ENCODE measurements around the gene MS4A1.
"Not testable (repeated sequence)": the region's sequence is repeated elsewhere in the genome, so short reads cannot be mapped to it uniquely, and the experiment has no call there.

Gene MS4A1
- total RNA-seq = 1.7 to 3.7 reads per million in 2 donors

DNA sequence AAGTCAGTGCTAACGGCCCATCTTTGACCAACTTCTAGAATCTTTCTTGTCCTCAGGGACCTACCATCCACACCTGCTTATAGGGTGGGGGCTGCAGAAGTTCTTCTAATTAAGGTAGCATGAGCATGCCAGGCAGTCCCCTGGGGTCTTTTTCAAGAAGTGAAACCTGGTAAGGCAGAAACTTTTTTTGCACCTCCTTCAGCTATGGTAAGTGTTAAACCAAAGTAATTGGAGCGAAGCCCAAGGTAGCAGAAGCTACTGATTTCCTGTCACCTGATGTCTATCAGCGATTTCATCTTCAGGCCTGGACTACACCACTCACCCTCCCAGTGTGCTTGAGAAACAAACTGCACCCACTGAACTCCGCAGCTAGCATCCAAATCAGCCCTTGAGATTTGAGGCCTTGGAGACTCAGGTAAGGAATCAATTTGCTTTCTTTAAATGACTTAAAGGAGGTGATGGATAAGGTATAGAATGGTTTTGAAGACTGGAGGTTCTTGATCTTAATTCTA, at the start of gene MS4A1:
Gene MS4A1 (plus strand): TSS at position 317 of the 512 bp plus-strand sequence. CDS start 6,528 bp downstream, outside the sequence.
- DNase-seq = no peak

DNA sequence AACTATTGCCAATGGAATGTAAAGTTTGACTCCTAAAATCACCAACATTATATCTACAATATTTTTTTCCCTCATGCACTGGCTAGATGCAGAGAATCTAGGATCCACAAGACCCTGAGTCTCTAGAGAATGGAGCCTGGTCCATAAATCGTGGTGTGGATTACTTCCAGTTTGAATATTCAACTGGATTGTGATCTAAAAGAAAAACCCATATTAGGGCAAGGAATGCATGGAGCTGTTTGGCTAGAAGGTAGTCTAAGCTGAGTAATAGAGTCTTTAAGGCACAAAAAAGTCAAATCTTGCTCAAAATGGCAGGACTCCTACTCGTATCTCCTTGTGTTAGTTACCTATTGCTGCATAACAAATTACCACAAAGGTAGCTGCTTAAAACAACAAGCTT, 35.6 kb upstream of the MS4A1 start:
- DNase-seq = no peak

DNA sequence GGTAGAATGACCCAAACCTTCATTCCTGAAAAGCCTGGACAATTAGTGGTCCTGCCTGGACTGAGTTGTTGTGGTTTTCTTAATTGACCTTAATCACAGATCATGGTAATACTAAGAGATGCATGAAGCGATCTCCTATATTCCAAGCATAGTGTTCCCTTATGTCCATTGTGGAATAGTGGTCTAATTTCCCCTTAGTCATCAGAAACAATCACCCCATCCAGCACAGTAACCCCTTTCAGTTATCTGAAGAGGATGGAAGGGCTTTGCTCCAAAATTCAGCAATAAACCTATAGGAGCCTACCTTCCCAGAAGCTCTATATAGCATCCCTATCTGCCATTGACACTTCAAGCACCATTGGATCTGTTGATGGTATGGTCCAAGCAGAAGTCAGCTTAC, 33.0 kb upstream of the MS4A1 start:
- DNase-seq = no peak

DNA sequence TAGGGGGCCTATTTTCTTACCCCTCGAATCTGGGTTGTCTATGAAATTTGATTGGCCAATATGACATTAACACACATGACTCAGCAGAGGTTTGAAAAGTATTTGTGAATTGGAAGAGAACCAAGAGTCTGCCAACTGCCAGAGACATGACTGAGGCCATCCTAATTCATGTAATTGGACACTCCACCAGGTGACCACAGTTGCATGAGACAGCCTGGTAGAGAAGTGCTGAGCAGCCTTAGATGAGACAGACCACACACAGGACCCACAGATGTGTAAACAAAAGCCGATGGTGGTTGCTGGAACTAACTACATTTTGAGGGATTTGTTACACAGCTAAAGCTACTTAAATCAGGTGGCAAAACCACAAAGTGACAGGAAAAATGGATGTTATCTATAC, 27.1 kb upstream of the MS4A1 start:
- no peak for DNase-seq

DNA sequence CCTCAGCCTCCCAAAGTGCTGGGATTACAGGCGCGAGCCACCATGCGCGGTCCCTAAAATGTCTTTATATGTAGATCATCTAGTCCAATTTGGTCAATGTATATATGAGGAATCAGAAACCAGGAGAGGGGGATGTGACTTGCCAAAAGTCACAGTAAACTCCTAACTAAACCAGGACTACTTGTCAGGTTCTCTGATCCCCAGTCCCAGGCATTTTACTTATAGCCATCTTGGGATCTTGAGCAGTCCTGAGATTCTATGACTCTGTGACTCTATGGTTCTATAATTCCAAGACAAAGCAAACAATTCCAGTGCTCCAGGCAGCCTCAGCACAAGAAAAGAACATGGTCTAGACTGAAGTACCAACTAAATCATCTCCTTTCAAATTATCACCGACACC, 26.4 kb upstream of the MS4A1 start, which contains the start of gene MS4A5:
Gene MS4A5 (plus strand): TSS at position 301 of the 400 bp plus-strand sequence. CDS start 103 bp downstream, outside the sequence.
- no peak for DNase-seq

DNA sequence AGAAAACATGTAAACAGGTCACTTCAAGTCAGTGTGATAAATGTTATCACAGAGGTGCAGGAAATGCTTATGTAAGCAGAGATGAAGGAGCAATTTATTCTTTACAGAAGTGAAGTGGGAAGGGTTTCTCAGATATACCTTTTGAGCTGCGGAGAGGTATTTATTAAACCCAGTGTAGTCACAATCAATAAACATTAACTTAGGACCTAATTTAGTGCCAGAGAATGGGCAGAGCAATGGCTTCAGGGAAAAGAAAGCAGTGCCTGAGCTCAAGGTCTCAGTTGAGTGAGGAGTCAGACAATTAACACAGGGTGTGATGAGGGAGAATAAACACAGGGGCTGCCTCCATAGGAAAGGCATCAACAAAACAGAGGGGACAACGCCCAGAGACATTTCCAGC, 24.4 kb upstream of the MS4A1 start:
- no peak for DNase-seq

DNA sequence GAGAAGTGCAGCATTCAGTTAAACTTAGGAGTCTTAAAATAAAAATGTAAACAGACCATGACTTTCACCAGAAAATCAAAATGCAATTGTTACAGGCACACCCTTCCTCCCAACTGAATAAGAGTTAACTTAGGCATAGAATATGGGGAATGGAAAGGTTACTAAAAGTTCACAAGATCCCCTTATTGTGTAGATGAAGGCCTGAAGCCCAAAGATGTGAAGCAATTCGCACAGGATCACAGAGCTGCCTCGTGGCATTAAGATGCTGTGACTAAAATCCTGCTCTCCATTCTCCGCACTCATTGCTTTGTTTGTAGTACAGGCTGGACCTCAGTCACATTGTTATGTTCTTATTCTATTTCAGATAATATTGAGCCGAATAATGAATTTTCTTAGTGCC, 22.2 kb upstream of the MS4A1 start:
- DNase-seq = no peak

DNA sequence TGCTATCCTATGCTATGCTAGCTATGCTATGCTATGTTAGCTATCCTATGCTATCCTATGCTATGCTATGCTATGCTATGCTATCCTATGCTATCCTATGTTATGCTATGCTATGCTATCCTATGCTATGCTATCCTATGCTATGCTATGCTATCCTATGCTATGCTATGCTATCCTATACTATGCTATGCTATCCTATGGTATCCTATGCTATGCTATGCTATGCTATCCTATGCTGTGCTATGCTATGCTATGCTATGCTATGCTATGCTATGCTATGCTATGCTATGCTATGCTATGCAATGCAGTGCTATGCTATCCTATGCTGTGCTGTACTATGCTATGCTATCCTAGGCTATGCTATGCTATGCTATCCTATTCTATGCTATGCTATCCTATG, 8.6 kb upstream of the MS4A1 start:
- DNase-seq = no peak

DNA sequence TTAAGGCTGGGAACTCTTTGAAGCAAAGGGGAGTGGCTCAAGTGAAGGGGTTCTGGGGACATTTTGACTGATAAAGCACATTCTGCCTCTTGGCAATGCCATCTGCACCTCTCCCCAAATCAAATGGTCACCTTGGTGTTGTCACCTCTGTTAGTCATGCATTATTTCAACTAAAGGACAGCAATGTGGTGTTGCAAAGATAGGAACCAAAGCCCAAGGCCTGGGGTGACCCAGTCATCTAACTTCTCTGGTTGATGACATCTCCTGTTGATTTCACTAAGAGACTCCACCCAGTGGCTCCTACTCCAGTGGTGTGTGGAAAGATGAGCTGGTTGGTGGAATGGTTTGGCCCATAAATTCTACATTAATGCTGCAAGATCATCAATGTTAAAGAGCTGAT, 7.8 kb upstream of the MS4A1 start:
- DNase-seq = no peak

DNA sequence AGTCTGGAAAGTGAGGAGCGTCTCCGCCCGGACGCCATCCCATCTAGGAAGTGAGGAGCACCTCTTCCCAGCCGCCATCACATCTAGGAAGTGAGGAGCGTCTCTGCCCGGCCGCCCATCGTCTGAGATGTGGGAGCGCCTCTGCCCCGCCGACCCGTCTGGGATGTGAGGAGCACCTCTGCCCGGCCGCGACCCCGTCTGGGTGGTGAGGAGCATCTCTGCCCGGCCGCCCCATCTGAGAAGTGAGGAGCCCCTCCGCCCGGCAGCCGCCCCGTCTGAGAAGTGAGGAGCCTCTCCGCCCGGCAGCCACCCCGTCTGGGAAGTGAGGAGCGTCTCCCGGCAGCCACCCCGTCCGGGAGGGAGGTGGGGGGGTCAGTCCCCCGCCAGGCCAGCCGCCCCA, 4.5 kb upstream of the MS4A1 start:
- DNase-seq = not testable (repeated sequence)

DNA sequence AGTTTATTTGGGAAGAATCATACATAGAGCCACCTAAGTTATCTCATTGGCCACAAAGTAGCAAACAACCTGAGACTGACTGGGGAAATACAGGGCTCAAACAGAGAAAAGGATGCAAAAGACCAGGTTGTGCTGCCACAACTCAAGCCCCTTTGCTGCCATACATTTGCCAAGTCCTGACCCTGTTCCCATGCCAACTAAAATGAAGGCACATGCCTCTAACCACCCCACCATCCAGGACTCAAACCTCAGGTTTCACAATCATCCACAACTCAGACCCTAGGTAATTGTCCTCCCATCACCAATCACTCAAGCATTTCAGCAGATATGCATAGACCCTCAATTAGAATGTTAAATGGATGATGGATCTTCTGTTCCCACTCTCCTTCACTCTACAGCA, 1.4 kb upstream of the MS4A1 start:
- DNase-seq = no peak

DNA sequence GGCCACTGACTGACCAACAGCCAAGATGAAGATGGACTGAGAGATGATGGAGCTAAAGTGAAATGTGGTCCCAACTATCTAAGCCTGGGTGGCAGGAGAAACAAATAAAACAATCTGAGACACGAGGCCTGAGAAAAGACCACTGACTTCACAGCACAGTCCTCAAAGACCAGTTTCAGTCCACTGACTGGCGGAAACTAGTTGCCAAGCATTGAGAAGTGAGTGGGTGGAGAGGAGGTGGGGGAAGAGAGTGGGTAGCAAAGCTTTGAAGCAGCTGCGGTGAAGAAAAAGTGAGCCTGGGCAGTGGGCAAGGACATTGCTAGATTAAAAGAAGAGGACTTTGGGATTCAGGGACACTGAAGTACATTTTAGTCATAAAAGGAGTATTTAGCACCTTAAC, 1.9 kb downstream of the MS4A1 start:
- DNase-seq = no peak

DNA sequence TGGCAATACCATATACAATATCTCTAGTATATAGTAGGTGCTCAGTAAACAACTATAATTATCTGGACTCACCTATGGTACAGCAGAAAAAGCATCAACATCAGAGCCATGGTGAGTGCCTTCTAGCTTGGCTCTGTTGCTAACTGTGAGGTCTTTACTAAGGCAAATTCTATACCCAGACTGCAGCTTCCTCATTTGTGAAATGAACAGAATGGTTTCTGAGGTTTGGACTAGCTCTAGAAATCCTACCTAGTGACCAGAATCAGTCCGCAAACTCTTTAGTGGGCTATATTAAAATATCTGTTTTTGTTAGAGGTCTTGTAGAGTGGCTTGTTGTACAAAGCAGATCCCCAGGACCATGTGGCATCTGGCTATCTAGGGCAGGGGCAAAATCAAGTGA, 3.7 kb downstream of the MS4A1 start:
- no peak for DNase-seq

DNA sequence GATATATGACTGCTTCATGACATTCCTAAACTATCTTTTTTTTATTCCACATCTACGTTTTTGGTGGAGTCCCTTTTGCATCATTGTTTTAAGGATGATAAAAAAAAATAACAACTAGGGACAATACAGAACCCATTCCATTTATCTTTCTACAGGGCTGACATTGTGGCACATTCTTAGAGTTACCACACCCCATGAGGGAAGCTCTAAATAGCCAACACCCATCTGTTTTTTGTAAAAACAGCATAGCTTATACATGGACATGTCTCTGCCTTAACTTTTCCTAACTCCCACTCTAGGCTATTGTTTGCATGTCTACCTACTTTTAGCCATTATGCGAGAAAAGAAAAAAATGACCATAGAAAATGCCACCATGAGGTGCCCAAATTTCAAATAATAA, 13.2 kb downstream of the MS4A1 start:
- no peak for DNase-seq

DNA sequence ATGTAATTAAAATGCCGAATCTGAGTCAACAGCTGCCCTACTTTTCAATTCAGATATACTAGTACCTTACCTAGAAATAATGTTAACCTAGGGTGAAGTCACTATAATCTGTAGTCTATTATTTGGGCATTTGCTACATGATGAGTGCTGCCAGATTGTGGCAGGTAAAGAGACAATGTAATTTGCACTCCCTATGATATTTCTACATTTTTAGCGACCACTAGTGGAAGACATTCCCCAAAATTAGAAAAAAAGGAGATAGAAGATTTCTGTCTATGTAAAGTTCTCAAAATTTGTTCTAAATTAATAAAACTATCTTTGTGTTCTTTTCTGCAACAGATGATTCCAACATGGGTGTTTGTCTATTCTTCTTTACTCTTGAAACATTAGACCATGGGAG, 14.1 kb downstream of the MS4A1 start:
- DNase-seq = no peak

DNA sequence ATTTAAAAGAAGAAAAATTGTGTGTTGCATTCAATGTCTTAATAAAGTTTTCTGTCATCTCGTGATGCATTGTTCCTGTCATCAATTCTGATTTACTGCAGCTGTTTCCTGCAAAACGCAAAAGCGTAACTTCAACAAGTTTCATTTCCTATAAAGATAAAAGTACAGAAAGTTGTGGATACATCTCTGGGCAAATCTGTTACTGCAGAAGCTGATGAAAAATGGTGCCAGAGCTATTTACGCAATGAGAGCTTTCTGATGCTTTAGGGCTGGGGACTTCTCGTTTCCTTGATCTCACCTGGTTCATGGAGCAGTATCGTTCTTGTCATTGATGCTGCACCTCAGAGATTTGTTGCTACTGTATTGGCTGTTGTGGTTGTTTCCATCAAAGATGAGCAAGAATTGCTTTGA, 21.4 kb downstream of the MS4A1 start:
- DNase-seq = no peak

DNA sequence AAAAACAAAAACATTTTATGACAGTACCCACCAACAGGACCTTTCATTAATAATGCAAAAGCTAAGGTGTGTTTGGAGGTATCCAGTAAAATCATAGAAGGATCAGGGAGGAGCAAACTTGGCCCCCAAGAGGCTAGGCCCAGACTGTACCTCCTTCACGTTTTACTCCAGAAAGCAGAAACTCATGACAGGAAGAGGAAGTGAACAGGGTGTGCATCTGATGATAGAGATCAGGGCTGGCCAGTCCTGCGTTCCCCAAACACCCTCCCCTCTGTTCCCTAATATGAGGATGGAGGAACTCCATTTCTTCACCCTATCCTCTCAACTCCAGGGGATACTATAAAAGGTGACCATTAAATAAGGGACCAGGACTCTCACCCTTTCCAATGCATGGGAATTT, 26.7 kb downstream of the MS4A1 start:
- no peak for DNase-seq

DNA sequence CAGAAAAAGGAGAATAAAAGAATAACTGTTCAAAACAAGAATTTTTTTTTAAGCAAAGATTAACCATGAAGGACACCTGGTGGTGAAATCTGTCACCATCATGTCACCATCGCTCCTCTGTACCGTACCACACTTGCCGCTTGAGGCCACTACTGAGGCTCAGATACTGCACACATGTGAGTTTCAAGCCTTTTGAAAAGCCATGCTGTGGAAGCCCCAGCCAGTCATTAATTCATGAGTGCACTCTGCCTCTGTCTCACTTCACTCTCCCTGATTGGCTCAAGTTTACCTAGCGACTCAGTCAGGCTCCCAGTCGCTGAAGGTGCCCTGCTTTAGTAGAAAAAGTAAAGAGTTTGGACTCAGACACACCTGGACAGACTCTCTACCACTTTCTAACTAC, 30.3 kb downstream of the MS4A1 start:
- no peak for DNase-seq

DNA sequence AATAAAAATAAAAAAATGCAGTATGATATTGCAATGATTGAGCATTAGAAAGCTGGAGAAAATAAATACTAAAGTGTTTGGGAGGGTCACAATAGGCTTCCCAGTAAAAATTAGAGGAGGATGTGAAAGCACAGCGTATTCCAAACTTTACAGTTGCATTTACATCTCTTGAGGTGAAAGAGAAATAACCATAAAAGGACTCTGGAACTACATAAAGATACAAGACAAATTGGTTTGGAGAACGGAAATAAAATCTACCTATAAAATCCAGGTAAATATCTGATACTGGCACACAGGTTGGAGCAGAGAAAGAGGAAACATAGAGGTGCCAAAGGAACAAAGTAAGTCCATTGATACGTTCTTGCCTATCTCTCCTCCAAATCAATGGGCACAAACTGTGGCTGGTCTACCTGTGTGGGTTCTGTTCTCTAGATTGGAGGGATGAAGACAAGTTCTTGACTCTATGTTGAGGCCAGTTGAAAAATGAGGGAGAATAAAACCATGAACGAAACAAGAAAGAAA, 36.9 kb downstream of the MS4A1 start, which contains the start of gene MS4A12:
Gene MS4A12 (plus strand): TSS at position 291 of the 522 bp plus-strand sequence. CDS start 4,541 bp downstream, outside the sequence.
- DNase-seq = no peak

DNA sequence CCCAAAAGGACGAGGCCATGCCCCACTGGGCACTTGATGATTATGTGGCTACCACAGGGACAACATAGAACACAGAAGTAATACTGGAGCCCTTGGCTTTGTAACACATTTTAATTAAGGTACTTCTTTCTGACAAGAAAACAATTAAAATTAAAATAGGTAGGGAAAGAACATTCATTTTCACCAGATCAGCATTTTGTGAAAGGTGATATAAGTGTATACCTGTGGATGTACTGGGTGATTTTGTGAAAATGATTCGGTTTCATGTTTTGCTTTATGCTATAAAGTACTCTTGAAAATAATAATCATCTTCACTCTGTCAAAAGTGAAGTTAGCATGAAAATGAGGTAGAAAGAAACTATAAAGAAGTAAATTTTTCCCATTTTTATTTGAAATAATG, 37.8 kb downstream of the MS4A1 start:
- DNase-seq = no peak

DNA sequence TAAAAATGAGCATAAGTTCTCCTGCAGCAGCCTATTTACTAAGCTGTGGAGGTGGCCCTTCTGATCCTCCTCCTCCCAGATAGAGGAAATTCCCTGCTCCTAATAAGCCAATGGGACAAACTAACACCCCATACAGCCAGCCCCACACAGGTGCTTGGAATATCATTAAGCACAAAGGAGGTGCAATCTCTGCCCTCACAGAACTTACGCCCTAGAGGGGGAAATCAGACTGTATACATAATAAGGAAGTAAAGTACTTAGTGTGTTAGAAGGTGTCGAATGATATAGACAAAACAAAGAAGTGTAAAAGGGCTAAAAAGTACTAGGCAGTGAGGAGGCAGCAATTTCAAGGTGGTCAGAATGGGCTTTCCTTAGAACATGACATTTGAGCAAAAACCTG, 42.8 kb downstream of the MS4A1 start:
- no peak for DNase-seq

DNA sequence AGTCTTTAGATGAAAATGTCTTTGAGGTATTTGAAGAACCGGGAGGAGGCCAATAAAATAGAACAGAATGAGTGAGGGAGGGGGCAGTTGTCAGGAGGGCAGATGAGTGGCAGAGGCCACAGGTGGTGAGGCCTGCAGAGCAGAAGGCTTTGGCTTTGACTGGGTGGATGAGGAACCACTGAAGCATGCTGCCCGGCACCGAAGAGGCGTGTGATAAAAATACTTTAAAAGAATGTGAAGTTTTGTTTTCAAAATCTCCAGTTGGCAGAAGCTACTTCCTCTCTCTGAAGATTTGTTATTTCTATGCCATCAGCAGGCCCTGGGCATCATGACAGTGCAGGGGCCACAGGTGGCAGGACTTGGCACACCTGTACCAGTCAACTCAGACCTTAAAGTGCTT, 43.2 kb downstream of the MS4A1 start:
- no peak for DNase-seq

DNA sequence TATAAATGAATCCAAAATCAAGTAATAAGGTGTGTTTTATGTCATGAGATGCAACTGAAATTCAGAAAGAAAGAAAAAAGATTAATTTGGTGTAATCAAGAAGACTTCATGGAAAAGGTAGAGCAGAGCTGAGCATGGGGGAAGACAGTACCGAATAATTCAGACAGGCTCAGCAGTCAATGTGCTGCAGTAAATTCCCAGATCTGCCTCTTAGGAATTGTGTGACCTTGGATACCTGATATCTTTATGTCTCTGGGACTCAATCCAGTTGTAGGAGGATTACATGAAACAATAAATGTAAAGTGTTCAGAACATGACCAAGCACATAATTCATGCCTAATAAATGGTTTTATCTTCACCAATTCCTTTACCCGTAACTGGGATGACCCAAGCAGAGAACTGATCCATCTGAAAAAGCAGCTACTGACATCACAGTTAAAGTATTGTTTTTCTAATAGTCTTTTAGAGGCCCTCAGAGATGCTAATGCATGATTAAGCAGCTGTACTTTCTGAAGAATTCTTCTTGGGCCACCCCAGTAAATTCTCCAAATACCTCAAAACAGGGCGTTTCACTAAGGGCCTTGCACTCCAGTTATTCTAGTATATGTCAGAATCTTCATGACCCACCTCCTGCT, 44.7 kb downstream of the MS4A1 start:
- DNase-seq = no peak

DNA sequence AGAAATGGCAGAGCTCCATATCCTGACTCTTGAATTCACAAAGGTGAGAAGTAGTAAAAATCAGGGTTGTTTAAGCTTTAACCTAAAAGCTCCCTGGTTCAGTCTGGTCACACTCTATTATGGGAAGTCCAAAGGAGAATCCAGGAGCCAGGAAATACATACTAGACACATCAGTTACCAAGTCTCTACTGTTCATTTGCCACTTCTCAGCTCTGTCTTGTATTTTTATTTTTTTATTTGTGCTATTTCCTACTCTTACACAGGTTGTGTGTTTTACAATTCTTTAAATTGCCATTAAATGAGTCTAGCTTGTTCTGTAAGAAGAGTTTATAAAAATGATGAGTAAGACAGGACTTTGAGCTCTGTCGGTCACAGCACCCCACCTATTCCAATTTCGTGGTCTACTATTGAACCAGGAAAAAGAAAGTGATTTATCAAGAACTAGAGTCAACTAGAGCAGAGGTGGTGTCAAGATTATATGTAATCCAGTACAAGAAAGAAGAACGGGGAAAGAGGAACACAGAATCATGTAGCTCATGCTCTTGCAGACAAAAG, 46.7 kb downstream of the MS4A1 start:
- DNase-seq = no peak

Measured in activated gamma-delta T cell (primary cell).